SK-N-SH treated with all-trans-retinoic acid at 6 μM for 48 hours (cell line): ENCODE data around the gene AQP5.

Source experiments
- ARNTL ChIP-seq: fragments of 450-650 bp; formaldehyde crosslinking; IDR thresholded peaks from 2 replicates; pipeline ENCODE4 v1.5.0; 2020; ENCODE audit warnings: low read depth, mild to moderate bottlenecking, moderate library complexity, borderline replicate concordance
- CREB5 ChIP-seq: fragments of 250-450 bp; sonication (Bioruptor Pico); IDR thresholded peaks from 2 replicates; pipeline ENCODE4 v1.5.1; 2020; ENCODE audit warnings: low read depth, mild to moderate bottlenecking, moderate library complexity
- CSDC2 ChIP-seq: fragments of 250-450 bp; sonication (Bioruptor Pico); IDR thresholded peaks from 2 replicates; pipeline ENCODE4 v1.5.0; 2020; ENCODE audit warnings: mild to moderate bottlenecking, moderate library complexity
- PATZ1 ChIP-seq: fragments of 250-450 bp; sonication (Bioruptor Pico); IDR thresholded peaks from 2 replicates; pipeline ENCODE4 v1.8.0; 2020; ENCODE audit warnings: mild to moderate bottlenecking, moderate library complexity, borderline replicate concordance
- TSHZ2 ChIP-seq: fragments of 250-450 bp; sonication (Bioruptor Pico); IDR thresholded peaks from 2 replicates; pipeline ENCODE4 v1.5.0; 2020; ENCODE audit warnings: mild to moderate bottlenecking, moderate library complexity
- ZFP30 ChIP-seq: fragments of 450-650 bp; formaldehyde crosslinking; IDR thresholded peaks from 2 replicates; pipeline ENCODE4 v1.5.0; 2022; ENCODE audit warnings: mild to moderate bottlenecking, moderate library complexity

- TF ChIP-seq CSDC2 (no peak), CREB5 (no peak), ZFP30 (no peak), PATZ1 (no peak), ARNTL (no peak), TSHZ2 (no peak)
These were observed 37.7 kb upstream of the AQP5 start for GRCh38 chr12:49923880-49924556.
